ENCODE measurements around the gene SCRN2. TPM values are rescaled to one million over a fixed set of nuclear protein-coding genes. Genes with fewer than 3 reads are reported as not detected.

Gene SCRN2
- total RNA-seq, 1 experiment from 2014 or later, result 16.2 TPM

DNA sequence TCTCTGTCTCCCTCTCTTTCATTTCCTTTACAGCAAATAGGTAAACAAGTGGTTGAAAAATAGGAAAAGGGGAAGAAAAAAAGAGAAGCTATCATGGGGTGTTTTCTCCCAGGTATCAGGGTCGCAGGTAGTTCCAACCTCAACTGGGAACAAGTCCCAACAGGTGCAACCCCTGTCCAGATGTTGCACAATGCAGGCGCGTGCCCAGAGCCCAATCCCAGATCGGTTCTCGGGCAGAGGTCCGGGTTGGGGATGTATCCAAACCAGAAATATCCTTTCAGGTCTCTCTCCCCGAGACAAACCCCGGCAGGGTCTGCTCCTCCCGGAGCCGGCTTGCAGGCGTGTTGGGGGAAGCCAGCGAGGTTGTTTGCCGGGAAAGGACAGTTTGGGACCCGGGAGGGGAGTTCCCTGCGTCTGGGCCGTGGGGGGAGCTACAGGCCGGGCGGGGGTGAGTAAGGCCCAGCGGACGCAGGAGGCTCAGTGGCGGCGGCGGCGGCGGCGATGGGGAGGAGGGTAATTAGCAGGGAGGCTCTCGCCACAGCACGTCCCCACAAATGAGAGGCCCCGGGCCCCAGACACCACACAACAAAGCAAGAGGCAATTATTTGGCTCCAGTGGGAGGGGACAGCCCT is 31.1 kb upstream of the SCRN2 start:
- no peaks in the 10 kb centered on the region for H3K36me3 Mint-ChIP-seq (ENCODE audit: insufficient read depth, unreplicated experiment)
- no peak overlapping the region for H3K27ac Mint-ChIP-seq (ENCODE audit: low read depth, unreplicated experiment)
- peak; percentile 18 for DNase-seq (ENCODE audit: unreplicated experiment)
- TF ChIP-seq CTCF (IDR thresholded peaks at IDR 0.05; ENCODE audit: unreplicated experiment), result no peak
- no peaks in the 10 kb centered on the region for H3K9me3 Mint-ChIP-seq (ENCODE audit: unreplicated experiment)
- intact Hi-C loops (cut with micrococcal nuclease), result no loop called here
- BruUV-seq (replicated peaks), result no TSS peak
- peaks cover 35% of the 10 kb centered on the region for H3K27me3 Mint-ChIP-seq (ENCODE audit: insufficient read depth, unreplicated experiment)
- no peak overlapping the region for H3K4me3 Mint-ChIP-seq (ENCODE audit: unreplicated experiment)
- H3K4me1 Mint-ChIP-seq (ENCODE audit: insufficient read depth, unreplicated experiment), result no peaks in the 10 kb centered on the region
- POLR2A ChIA-PET, result interaction anchor here (1.3 kb wide), 1 partner anchor 23 kb away, joined by 6 read pairs; no protein-coding TSS in a partner anchor
- CTCF ChIA-PET, result interaction anchor here (0.7 to 1.8 kb wide), 3 partner anchors 13 to 179 kb away, joined by 3 to 7 read pairs (median 3); no protein-coding TSS in a partner anchor

- DNase-seq (ENCODE audit: unreplicated experiment), result no peak
- no peaks in the 10 kb centered on the region for H3K36me3 Mint-ChIP-seq (ENCODE audit: insufficient read depth, unreplicated experiment)
- POLR2A ChIA-PET, result interaction anchor here (1.3 kb wide), 1 partner anchor 24 kb away, joined by 6 read pairs; no protein-coding TSS in a partner anchor
- BruUV-seq (replicated peaks), result no TSS peak
- no peak for TF ChIP-seq CTCF (IDR thresholded peaks at IDR 0.05; ENCODE audit: unreplicated experiment)
- CTCF ChIA-PET, result interaction anchor here (0.6 kb wide), 1 partner anchor 312 kb away, joined by 3 read pairs; no protein-coding TSS in a partner anchor
- intact Hi-C loops (cut with micrococcal nuclease), result no loop called here
- H3K4me3 Mint-ChIP-seq (ENCODE audit: unreplicated experiment), result no peak overlapping the region
- H3K9me3 Mint-ChIP-seq (ENCODE audit: unreplicated experiment), result no peaks in the 10 kb centered on the region
- H3K27ac Mint-ChIP-seq (ENCODE audit: low read depth, unreplicated experiment), result no peak overlapping the region
- no peaks in the 10 kb centered on the region for H3K4me1 Mint-ChIP-seq (ENCODE audit: insufficient read depth, unreplicated experiment)
- peaks cover 33% of the 10 kb centered on the region for H3K27me3 Mint-ChIP-seq (ENCODE audit: insufficient read depth, unreplicated experiment)
These were observed 30.0 kb upstream of the SCRN2 start for GRCh38 chr17:47871048-47871447.

DNA sequence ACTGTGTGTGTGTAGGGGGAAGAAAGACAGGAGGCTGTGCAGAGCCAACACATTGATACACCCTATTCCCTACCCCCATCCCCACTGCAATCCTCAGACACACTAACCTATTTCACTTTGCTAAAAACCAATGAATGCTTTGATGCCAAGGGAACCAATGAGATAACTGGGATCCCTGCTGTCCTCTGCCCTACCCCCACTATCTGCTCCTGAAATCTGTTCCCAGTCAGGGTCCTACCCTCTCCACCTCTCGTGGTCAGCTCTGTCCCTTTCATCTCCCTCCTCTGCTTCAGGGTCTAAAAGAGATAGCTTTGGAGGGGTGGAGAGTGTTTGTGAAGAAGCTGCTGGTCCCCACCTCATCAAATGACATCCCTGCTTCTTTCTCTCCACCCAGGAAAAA is 29.0 kb upstream of the SCRN2 start:
- intact Hi-C loops (cut with micrococcal nuclease), result no loop called here
- Mint-ChIP-seq H3K27me3 (ENCODE audit: insufficient read depth, unreplicated experiment) (peaks cover 24% of the 10 kb centered on the region), H3K36me3 (ENCODE audit: insufficient read depth, unreplicated experiment) (no peaks in the 10 kb centered on the region), H3K27ac (ENCODE audit: low read depth, unreplicated experiment) (no peak overlapping the region), H3K9me3 (ENCODE audit: unreplicated experiment) (no peaks in the 10 kb centered on the region), H3K4me3 (ENCODE audit: unreplicated experiment) (no peak overlapping the region), H3K4me1 (ENCODE audit: insufficient read depth, unreplicated experiment) (peaks cover 3% of the 10 kb centered on the region)
- TF ChIP-seq CTCF (IDR thresholded peaks at IDR 0.05; ENCODE audit: unreplicated experiment), result no peak
- POLR2A ChIA-PET, result no interaction called here
- DNase-seq (ENCODE audit: unreplicated experiment), result no peak
- no TSS peak for BruUV-seq (replicated peaks)
- CTCF ChIA-PET, result interaction anchor here (1.1 to 1.7 kb wide), 2 partner anchors 11 to 21 kb away, joined by 5 read pairs; no protein-coding TSS in a partner anchor

- intact Hi-C loops (cut with micrococcal nuclease), result no loop called here
- Mint-ChIP-seq H3K4me1 (ENCODE audit: insufficient read depth, unreplicated experiment) (peaks cover 8% of the 10 kb centered on the region), H3K27ac (ENCODE audit: low read depth, unreplicated experiment) (no peak overlapping the region), H3K4me3 (ENCODE audit: unreplicated experiment) (no peak overlapping the region), H3K9me3 (ENCODE audit: unreplicated experiment) (no peaks in the 10 kb centered on the region), H3K36me3 (ENCODE audit: insufficient read depth, unreplicated experiment) (no peaks in the 10 kb centered on the region), H3K27me3 (ENCODE audit: insufficient read depth, unreplicated experiment) (peaks cover 24% of the 10 kb centered on the region)
- DNase-seq (ENCODE audit: unreplicated experiment), result no peak
- POLR2A ChIA-PET, result no interaction called here
- TF ChIP-seq CTCF (IDR thresholded peaks at IDR 0.05; ENCODE audit: unreplicated experiment), result no peak
- CTCF ChIA-PET, result interaction anchor here (0.6 to 2.9 kb wide), 4 partner anchors 20 to 465 kb away, joined by 3 to 16 read pairs (median 4); partner anchors contain the start of gene SCRN2
- no TSS peak for BruUV-seq (replicated peaks)
These were observed 28.0 kb upstream of the SCRN2 start for GRCh38 chr17:47869114-47869513.

Data from MCF 10A (cell line).